Urinary bladder (tissue), 4 donors: ENCODE results near the gene CSRP3. TPM values are rescaled to one million over a fixed set of nuclear protein-coding genes. Genes with fewer than 3 reads are reported as not detected.

Source experiments
- DNase-seq: peaks from one replicate; pipeline ENCODE4 v3.0.0-alpha.2; 2015; ENCODE audit errors: extremely low spot score
- H3K27ac ChIP-seq: one replicate; pipeline ENCODE4 v1.5.1; 2013; ENCODE audit warnings: low read depth, mild to moderate bottlenecking, moderate library complexity
- H3K36me3 ChIP-seq: one replicate; pipeline ENCODE4 v1.6.1; 2013; ENCODE audit warnings: mild to moderate bottlenecking, moderate library complexity; ENCODE audit not compliant: insufficient read depth
- H3K4me1 ChIP-seq: one replicate; pipeline ENCODE4 v1.6.1; 2013; ENCODE audit warnings: mild to moderate bottlenecking, moderate library complexity; ENCODE audit not compliant: insufficient read depth
- H3K4me3 ChIP-seq: one replicate; pipeline ENCODE4 v1.5.1; 2013; ENCODE audit warnings: low read depth, low read length
- WGBS: extraction: QIAGEN DNeasy Blood & Tissue Kit; methylation state at CpG from one replicate; pipeline ENCODE4 v1.1.7; 2013; 5-methylcytosine and 5-hydroxymethylcytosine counted together
- polyA plus RNA-seq: library from polyadenylated mRNA; stranded (reverse); fragments of 200-250 nt; gene quantifications from one replicate; pipeline ENCODE4 v1.2.3, GENCODE V29; 2013
- total RNA-seq: library from RNA; depleted of rRNA; stranded (reverse); fragments of >200 nt; gene quantifications from one replicate; pipeline ENCODE4 v1.2.3, GENCODE V29; 2014
- donor health status: healthy with polysubstance abuse.
- donor health status: healthy.

Gene CSRP3
- total and polyA plus RNA-seq, 2 donors: 24.0 TPM; not detected in 1

DNA sequence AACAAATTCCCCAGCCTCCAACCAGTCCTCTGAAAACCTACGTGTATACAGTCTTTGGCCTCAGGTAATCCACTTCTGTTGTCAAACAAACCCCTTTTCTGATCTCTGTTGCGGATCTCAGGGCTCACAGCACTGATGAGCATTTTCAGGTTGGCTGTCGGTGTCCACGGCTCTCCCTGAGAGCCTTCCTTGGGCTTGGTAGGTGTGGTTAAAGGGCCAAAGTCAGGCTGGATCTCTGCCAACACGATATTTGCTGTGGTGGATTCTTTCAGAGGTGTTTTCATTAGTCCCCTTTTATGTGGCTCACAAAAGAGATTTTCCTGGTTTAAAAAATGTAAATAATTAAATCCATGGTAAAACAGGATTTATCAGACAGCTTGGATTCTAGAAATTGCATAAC is 36.0 kb upstream of the CSRP3 start:
- Histone ChIP-seq H3K4me3 (no peak overlapping the region), H3K36me3 (no peaks in the 10 kb centered on the region), H3K4me1 (no peaks in the 10 kb centered on the region), H3K27ac (no peak overlapping the region)
- DNase-seq: no peak
- WGBS: 62% methylated on average over 5 of the region's 5 CpGs

DNA sequence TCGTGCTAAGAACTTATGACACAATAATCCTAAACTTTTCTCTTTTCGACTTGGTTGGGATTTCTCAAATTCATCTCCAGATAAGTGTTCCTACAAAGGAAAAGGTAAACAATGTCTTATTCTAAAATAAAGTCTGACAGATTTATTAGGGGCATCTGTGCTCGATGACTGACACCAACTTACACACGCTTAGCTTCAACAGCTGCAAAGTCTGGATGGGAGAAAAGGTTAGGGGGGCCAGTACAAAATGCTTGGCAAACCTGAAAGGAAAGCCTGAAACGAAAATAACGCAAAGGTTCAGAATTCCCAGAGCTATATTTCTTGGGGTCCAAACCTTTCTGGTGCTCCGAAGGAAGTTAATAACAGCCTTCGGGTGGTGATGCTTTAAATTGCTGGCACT is 35.6 kb upstream of the CSRP3 start:
- Histone ChIP-seq H3K27ac (no peak overlapping the region), H3K4me3 (no peak overlapping the region), H3K36me3 (no peaks in the 10 kb centered on the region), H3K4me1 (no peaks in the 10 kb centered on the region)
- whole genome bisulfite sequencing: 72% methylated on average over 8 of the region's 8 CpGs
- no peak for DNase-seq

DNA sequence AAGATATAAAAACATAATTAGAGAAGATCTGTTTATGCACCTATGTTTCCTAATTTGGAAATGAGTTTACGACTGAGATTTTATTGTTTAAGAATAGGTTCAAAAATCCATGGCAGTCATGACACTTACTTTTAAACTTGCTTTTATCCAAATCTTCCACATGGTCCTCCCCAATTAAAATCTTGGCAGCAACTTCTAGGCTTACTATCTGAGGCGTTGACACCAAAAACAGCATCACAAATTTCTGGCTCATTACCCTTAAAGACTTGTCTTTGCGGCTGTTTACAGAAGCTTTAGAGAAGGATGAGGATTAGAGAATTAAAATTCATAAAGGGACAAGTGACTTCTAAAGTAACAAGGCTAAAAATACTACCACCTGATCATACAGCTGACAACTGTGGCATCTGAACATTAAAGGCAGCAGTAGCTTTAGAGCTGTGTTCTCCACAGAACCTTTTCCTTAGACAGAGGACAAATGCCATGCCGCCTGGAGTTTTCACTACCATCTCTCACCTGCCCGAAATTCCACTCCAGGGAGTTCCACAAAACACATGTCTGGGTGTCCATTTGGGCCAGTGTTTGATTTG is 32.5 kb upstream of the CSRP3 start:
- WGBS: 98% methylated on average over 5 of the region's 5 CpGs
- Histone ChIP-seq H3K4me3 (no peak overlapping the region), H3K4me1 (no peaks in the 10 kb centered on the region), H3K36me3 (no peaks in the 10 kb centered on the region), H3K27ac (no peak overlapping the region)
- DNase-seq: no peak

GRCh38 chr11:19232910-19233503 is 31.2 kb upstream of the CSRP3 start:
- H3K4me3 ChIP-seq: no peak overlapping the region
- H3K4me1 ChIP-seq: no peaks in the 10 kb centered on the region
- no peak overlapping the region for H3K27ac ChIP-seq
- WGBS: 62% methylated on average over 6 of the region's 6 CpGs
- no peak for DNase-seq
- H3K36me3 ChIP-seq: no peaks in the 10 kb centered on the region

DNA sequence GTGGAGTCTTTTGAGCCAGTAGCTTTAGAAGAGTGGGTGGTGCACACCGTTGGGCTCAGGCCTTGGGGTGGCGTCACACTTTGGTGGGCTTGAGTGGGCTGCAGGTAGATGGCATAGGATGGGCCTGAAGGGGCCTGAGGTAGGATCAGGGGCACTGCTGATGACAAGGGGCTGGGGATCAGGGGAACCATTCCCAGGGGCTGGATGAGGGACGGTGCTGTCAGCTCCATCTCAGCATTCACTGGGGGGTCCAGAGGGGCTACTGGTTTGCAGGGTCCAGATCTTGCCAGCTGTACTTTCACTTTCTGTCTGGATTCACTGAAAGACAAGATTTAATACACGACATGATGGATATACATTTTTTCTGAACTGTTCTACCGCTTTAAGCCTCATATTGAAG is 27.9 kb upstream of the CSRP3 start:
- 90% methylated on average over 5 of the region's 5 CpGs for WGBS
- Histone ChIP-seq H3K27ac (no peak overlapping the region), H3K36me3 (no peaks in the 10 kb centered on the region), H3K4me3 (no peak overlapping the region), H3K4me1 (no peaks in the 10 kb centered on the region)
- DNase-seq: no peak

DNA sequence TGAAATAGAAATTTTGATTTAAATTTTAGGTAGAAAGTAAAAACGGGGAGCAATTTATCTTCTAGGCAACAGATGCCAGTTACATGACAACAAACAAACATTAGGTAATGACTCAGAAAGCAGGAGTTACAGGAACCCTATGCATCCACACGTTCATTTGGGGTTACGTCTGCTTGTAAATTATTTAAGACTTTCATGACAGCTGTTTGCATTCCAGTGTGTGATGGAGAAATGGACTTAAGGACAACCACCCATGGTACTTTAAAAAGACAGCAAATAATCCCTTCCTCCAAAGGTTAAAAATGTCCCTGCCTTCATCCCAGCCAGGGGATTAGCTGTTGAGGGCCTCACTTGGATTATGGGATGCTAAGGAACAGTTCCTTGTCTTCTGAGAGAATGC is 27.2 kb upstream of the CSRP3 start:
- no peak overlapping the region for H3K4me3 ChIP-seq

DNA sequence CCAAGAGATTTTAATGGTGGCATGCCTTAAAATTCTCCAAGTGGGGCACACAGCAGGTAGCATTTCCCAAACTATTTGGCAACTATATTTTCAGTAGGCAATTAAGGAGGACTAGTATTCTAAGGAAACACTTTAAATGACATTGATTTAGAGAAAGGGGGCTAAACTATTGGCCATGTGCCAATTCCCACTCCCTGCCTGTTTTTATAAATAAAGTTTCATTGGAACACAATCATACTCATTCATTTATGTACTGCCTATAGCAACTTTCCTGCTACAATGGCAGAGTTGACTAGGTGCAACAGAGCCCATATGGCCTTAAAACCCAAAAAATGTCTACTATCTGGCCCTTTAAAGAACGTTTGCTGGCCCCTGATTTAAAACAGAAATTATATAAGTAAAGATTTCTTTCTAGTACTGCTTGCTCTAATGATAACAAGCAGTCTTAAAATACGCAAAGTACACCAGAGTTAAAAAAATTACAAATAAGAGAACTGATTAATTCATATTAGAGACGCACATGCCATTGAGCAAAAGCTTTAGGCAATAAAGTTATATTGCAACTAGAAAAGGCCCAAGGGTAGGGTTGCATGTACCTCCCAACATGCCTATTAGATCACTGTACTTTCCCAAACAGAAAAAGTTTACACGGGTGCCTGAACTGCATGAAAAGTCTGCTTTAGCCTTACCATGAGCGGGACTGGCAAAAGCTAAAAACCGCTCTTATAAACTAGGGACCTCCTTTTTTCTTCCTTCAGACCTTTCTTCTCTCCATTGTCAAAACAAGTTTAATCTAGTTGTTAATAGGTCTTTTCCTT is 24.8 kb upstream of the CSRP3 start:
- no peak for DNase-seq
- whole genome bisulfite sequencing: 90% methylated on average over 6 of the region's 6 CpGs
- H3K4me3 ChIP-seq: no peak overlapping the region
- no peaks in the 10 kb centered on the region for H3K36me3 ChIP-seq
- H3K4me1 ChIP-seq: no peaks in the 10 kb centered on the region
- H3K27ac ChIP-seq: no peak overlapping the region

More for the DNA sequence above, 27.2 kb upstream of the CSRP3 start:
- Histone ChIP-seq H3K4me1 (no peaks in the 10 kb centered on the region), H3K36me3 (no peaks in the 10 kb centered on the region), H3K27ac (no peak overlapping the region)
- DNase-seq: no peak
- 73% methylated on average over 3 of the region's 3 CpGs for WGBS

DNA sequence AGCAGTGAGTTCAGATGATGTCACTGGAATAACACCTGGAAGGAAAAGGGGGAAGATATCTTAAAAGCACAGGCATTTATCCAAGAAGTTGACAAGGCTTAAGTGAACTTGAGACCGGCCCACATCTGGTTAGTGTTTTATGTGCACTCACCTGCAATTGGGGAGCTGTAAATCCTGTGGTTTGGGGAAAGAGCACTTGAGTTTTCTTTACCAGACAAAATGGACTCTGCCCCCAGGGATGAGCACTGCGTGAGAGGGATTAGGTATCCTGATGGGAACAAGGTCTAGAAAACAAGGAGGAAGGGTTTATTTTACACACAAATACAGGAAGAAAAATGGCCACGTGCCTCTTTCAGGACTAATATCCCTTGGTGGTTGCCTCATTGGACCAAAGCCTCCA is 23.8 kb upstream of the CSRP3 start:
- no peak for DNase-seq
- WGBS: 94% methylated on average over 3 of the region's 3 CpGs
- Histone ChIP-seq H3K4me1 (no peaks in the 10 kb centered on the region), H3K36me3 (no peaks in the 10 kb centered on the region), H3K4me3 (no peak overlapping the region), H3K27ac (no peak overlapping the region)

DNA sequence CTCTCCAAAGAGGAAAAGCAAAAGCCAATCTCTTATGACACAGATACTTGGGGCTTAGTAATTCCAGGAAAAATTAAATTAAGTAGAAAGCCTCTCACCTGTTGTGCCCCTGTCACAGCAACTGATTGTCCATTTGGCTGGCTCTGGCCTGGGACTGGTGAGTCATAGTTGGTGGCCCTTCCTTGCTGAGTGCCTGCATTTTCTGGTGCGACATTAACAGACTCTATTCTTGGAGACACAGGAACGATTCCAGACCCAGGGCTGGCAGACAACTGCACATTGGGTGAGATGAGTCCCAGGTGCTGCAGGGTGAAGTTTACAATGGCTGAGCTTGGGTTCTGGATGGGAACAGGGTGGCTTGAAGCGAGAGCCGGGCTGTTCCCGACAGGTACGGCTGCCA is 23.3 kb upstream of the CSRP3 start:
- no peak overlapping the region for H3K4me3 ChIP-seq
- no peaks in the 10 kb centered on the region for H3K4me1 ChIP-seq
- no peak for DNase-seq
- no peaks in the 10 kb centered on the region for H3K36me3 ChIP-seq
- 92% methylated on average over 6 of the region's 6 CpGs for WGBS
- no peak overlapping the region for H3K27ac ChIP-seq

DNA sequence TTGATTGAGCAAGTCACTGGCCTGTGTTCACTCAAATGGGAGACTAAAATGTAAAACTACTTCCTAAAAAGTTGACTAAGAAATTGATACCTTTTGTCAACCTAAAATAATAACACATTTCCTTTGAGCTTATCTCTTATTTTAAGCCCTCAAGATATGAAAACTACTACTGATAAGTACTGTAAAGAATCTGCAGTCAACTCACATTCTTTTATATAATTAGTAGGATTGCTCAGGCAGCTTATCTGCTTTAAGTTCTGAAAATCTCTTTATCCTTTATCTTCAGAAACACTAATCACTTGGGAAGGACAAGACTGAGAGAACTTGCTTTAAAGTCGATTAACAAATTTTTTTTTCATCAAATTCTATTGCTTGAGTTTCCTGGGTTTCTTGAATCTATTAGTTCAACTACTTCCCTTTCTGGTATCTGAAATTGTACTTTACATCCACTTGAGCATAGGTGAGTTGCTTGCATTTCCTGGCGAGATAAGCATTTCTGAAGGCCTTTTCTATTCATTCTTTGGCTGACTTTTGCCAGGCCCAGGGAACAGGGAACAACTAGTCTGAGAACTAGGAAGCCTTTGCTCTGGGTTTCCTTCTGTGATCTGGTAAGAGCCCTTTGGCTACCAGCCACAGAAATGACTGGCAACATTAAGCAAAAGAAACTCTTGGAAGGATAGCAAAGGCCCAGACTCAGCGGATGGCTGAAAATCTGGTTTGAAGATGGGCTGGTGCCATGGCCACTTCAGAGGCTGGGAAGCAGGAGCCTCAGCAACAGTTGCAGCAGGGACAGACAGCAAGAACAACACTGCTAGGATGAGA is 19.3 kb upstream of the CSRP3 start:
- 43% methylated on average over 3 of the region's 3 CpGs for WGBS
- Histone ChIP-seq H3K36me3 (no peaks in the 10 kb centered on the region), H3K4me3 (no peak overlapping the region), H3K27ac (no peak overlapping the region), H3K4me1 (no peaks in the 10 kb centered on the region)
- no peak for DNase-seq

- WGBS: 78% methylated on average over 15 of the region's 15 CpGs
- H3K36me3 ChIP-seq: no peaks in the 10 kb centered on the region
- DNase-seq: no peak
- no peak overlapping the region for H3K27ac ChIP-seq
- H3K4me1 ChIP-seq: no peaks in the 10 kb centered on the region
- no peak overlapping the region for H3K4me3 ChIP-seq
Observed at GRCh38 chr11:19218786-19219460, 17.1 kb upstream of the CSRP3 start.

DNA sequence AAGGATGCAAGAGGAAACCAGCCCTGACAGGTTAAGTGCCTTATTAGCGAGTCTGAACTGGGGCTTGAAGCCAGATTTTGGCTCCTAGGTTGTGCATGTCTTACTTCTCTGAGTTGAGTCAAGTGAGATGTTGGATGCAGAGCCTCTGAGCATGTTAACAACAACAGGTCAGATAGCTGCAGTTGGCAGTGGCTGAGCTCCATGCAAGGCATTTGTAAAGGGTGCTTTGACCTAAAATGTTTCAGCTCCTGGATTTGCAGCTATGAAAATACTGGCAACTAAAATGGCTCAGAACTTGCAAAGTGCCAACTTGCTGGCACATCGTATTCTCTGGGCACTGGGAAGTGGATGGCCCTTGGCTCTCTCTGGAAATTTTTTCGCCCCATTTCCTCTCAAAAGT is 16.4 kb upstream of the CSRP3 start:
- no peak overlapping the region for H3K27ac ChIP-seq
- H3K36me3 ChIP-seq: no peaks in the 10 kb centered on the region
- DNase-seq: no peak
- no peak overlapping the region for H3K4me3 ChIP-seq
- no peaks in the 10 kb centered on the region for H3K4me1 ChIP-seq
- WGBS: 84% methylated on average over 3 of the region's 3 CpGs

DNA sequence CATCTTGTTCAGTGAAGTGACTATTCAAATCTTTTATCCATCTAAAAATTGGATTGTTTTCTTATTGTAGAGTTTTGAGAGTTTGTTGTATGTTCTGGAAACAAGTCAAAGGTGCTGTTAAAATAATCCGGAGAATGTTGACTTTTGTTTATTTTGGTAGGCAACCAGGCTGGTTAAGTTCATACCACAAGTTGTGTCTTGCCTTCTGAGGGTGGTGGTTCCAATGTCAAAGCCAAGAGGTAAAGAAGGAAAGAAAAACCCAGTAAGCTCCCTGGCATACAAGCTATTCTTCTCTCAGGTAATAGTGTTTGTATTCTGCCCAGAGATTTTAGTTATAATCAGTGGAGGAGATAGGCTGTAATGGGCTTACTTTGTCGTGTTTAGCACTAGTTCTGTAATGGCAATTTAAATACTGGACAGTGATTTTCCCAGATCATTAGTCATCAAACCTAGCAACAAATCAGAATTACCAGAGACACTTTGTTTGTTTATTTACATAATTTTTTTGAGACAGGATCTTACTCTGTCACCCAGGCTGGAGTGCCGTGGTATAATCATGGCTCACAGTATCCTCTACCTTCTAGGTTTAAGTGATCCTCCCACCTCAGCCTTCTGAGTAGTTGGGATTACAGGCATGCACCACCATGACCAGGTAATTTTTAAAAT is 15.1 kb upstream of the CSRP3 start:
- Histone ChIP-seq H3K4me3 (no peak overlapping the region), H3K36me3 (no peaks in the 10 kb centered on the region), H3K27ac (peak overlapping the region; percentile 18), H3K4me1 (no peaks in the 10 kb centered on the region)
- 49% methylated on average over 3 of the region's 3 CpGs for WGBS
- no peak for DNase-seq
